Middle frontal gyrus (tissue), 1 donor: Measurements from ENCODE around the gene SYNGR3.
A peak's percentile ranks its signal among the peaks of the same experiment; 100 is the strongest.

Source experiments
- DNase-seq: peaks from one replicate; pipeline ENCODE4 v3.0.0-alpha.2; 2015; ENCODE audit warnings: low spot score; ENCODE audit errors: extremely low spot score

SYNGR3 gene

GRCh38 chr16:1991948-1992703 is 2.4 kb downstream of the SYNGR3 start:
- DNase-seq = peak; percentile 53

- DNase-seq = no peak
Observed at GRCh38 chr16:1992704-1993317, 3.0 kb downstream of the SYNGR3 start.

- no peak for DNase-seq
Observed at GRCh38 chr16:1993731-1994131, 4.0 kb downstream of the SYNGR3 start.

- no peak for DNase-seq
Observed at GRCh38 chr16:1997494-1998359, 8.0 kb downstream of the SYNGR3 start.

- no peak for DNase-seq
Observed at GRCh38 chr16:1998360-1998835, 8.6 kb downstream of the SYNGR3 start.

GRCh38 chr16:1998852-1999801 is 9.4 kb downstream of the SYNGR3 start:
- DNase-seq = no peak

- no peak for DNase-seq
Observed at GRCh38 chr16:1999866-2000514, 10.2 kb downstream of the SYNGR3 start.

- no peak for DNase-seq
Observed at GRCh38 chr16:2001035-2001434, 11.3 kb downstream of the SYNGR3 start.

GRCh38 chr16:2001456-2002355 is 11.9 kb downstream of the SYNGR3 start:
- DNase-seq = no peak

- DNase-seq = no peak
Observed at GRCh38 chr16:2002406-2003230, 12.8 kb downstream of the SYNGR3 start.

- DNase-seq = no peak
Observed at GRCh38 chr16:2003231-2003826, 13.6 kb downstream of the SYNGR3 start.

- DNase-seq = no peak
Observed at GRCh38 chr16:2003827-2004641, 14.3 kb downstream of the SYNGR3 start.

GRCh38 chr16:2004795-2005517 is 15.2 kb downstream of the SYNGR3 start:
- DNase-seq = no peak

GRCh38 chr16:2005646-2006045 is 15.9 kb downstream of the SYNGR3 start:
- no peak for DNase-seq

GRCh38 chr16:2006317-2006716 is 16.5 kb downstream of the SYNGR3 start:
- DNase-seq = no peak

- DNase-seq = no peak
Observed at GRCh38 chr16:2007081-2007836, 17.5 kb downstream of the SYNGR3 start.
